Transverse colon (tissue), 4 donors: Measurements from ENCODE around the gene CDH15. TPM values are rescaled to one million over a fixed set of nuclear protein-coding genes. Genes with fewer than 3 reads are reported as not detected.
A peak's percentile ranks its signal among the peaks of the same experiment; 100 is the strongest.
"Not testable (repeated sequence)": the region's sequence is repeated elsewhere in the genome, so short reads cannot be mapped to it uniquely, and the experiment has no call there.

Experiments used
- DNase-seq: peaks from one replicate; pipeline ENCODE4 v3.0.0-alpha.2; 2019
- H3K27ac ChIP-seq, 4 donors: fragments of 200-600 bp; sonication (generic); 2 replicates each; pipeline ENCODE4 v1.5.1; 2016 to 2018; ENCODE audit warnings: inconsistent platforms in 4 of 4
- H3K27me3 ChIP-seq: fragments of 200-600 bp; sonication (generic); 2 replicates; pipeline ENCODE4 v1.5.1; 2017; ENCODE audit warnings: inconsistent platforms
- H3K36me3 ChIP-seq, 4 donors: fragments of 200-600 bp; sonication (generic); 2 replicates each; pipeline ENCODE4 v1.5.1; 2017 to 2019; ENCODE audit warnings: inconsistent platforms in 4 of 4
- H3K4me1 ChIP-seq, 4 donors: fragments of 200-600 bp; sonication (generic); 2 replicates each; pipeline ENCODE4 v1.5.1; 2017 to 2020; ENCODE audit warnings: inconsistent platforms in 4 of 4
- H3K4me3 ChIP-seq, 4 donors: fragments of 200-600 bp; sonication (generic); 1 replicate in 1 of 4; 2 replicates in 3 of 4; pipeline versions ENCODE4 v1.5.1 to v1.6.1; 2017 to 2019; ENCODE audit warnings: inconsistent platforms in 4 of 4
- H3K9me3 ChIP-seq, 2 donors: fragments of 200-600 bp; sonication (generic); 2 replicates each; pipeline ENCODE4 v1.5.1; 2017 to 2019; ENCODE audit warnings: inconsistent platforms in 2 of 2
- EP300 ChIP-seq: sonication (generic); formaldehyde crosslinking; IDR thresholded peaks from one replicate; pipeline ENCODE4 v1.6.1; 2017; ENCODE audit warnings: antibody characterized with exemption, low read depth
- POLR2A ChIP-seq: fragments of 450-650 bp; IDR thresholded peaks from one replicate; pipeline ENCODE4 v1.6.1; 2016; ENCODE audit warnings: antibody characterized with exemption, mild to moderate bottlenecking, moderate library complexity
- POLR2AphosphoS5 ChIP-seq, 3 donors: sonication (generic); formaldehyde crosslinking; IDR thresholded peaks; one replicate each; pipeline ENCODE4 v1.6.1; 2016; ENCODE audit warnings: antibody characterized with exemption in 3 of 3
- WGBS, 2 donors: methylation state at CpG; one replicate each; pipeline ENCODE4 v1.1.5; 2018; ENCODE audit warnings: low coverage in 1 of 2; 5-methylcytosine and 5-hydroxymethylcytosine counted together
- in situ Hi-C, 4 donors: fragments of 200-750 bp; cut with MboI; loops; one replicate each; pipeline versions ENCODE4 v1.15.0 to v1.15.1; 2017; ENCODE audit warnings: low sequenced_read_pairs in 3 of 4, low pct_ligation_motif_present in 1 of 4, low pct_unique_long_range_greater_than_20kb in 1 of 4
- intact Hi-C: fragments of 100-400 bp; cut with DNase I; formaldehyde crosslinking; loops from one replicate; pipeline ENCODE4 v1.15.1; 2023; ENCODE audit warnings: low total_unique reads
- total RNA-seq, 4 donors: library from RNA; depleted of rRNA; stranded (reverse); fragments of >200 nt; gene quantifications; one replicate each; pipeline ENCODE4 v1.1.0, GENCODE V29; 2016
- TF ChIP-seq, protein P1 (sequence below), 5 experiments: fragments of 200-600 bp in 3 of 5; fragments of 450-650 bp in 2 of 5; sonication (generic) in 3 of 5; IDR thresholded peaks; 1 replicate in 2 of 5; 2 replicates in 3 of 5; pipeline ENCODE4 v1.5.1; 2016 to 2017; ENCODE audit warnings: antibody characterized with exemption in 5 of 5, inconsistent platforms in 3 of 5, mild to moderate bottlenecking in 2 of 5, moderate library complexity in 1 of 5

CDH15 gene
- total RNA-seq, 4 donors from 2014 or later = not detected

DNA sequence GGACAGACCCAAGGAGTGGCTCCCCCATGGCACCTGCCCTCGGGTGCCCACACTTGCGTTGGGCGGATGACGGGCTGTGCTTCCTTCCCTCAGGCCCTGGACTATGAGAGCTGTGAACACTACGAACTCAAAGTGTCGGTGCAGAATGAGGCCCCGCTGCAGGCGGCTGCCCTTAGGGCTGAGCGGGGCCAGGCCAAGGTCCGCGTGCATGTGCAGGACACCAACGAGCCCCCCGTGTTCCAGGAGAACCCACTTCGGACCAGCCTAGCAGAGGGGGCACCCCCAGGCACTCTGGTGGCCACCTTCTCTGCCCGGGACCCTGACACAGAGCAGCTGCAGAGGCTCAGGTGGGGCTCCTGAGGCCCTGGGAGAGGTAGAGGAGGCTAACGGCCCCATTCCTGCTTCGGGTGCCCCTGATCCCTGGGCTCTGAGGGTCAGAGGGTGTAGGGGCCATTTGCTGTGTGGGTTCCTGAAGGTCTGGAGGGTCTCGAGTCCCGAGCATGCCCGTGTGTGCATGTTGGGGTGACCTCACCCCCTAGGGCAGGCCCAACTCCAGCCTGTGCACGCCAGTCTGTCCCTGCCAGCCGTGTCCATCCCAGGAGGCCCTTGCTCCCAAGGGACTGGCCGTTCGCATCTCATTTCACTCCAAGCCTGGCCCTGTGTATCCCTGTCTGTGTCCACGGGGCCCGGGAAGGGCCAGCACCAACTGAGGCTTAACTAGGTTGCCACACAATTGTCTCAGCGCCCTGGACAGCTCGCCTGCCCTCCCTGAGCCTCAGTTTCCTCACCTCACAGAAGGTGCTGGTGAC is 18.8 kb downstream of the CDH15 start:
- 68% methylated on average over 22 of the region's 28 CpGs; no CpG with 5 or more reads in 1 of the 2 donors for WGBS, 2 donors
- intact Hi-C loops = no loop called here
- DNase-seq = no peak

DNA sequence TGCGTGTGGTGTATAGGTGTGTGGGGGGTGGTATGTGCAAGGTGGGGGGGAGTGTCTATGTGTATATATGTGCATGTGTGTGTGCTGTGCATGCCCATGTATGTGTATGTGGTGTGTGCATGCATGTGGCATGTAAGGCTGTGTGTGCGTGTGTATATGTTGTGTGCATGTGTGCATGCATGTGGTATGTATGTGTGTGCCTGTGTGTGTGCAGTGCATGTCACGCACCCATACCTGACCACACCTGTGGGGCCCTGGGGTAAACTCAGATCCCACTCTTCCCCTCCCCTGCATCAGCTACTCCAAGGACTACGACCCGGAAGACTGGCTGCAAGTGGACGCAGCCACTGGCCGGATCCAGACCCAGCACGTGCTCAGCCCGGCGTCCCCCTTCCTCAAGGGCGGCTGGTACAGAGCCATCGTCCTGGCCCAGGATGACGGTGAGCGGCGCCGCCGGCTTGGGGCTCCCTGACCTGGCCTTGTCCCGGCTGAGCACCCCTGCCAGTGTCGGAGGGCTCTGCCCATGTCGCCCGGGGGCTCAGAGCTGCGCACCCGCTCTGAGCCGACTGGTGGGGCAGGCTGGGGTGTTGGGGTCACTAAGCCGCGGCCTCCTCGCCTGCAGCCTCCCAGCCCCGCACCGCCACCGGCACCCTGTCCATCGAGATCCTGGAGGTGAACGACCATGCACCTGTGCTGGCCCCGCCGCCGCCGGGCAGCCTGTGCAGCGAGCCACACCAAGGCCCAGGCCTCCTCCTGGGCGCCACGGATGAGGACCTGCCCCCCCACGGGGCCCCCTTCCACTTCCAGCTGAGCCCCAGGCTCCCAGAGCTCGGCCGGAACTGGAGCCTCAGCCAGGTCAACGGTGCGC is 19.7 kb downstream of the CDH15 start:
- Histone ChIP-seq H3K4me3 (peak overlapping the region in 1 of 4 donors; percentile 34), H3K27me3 (peaks cover 13% of the 10 kb centered on the region), H3K36me3 (no peaks in the 10 kb centered on the region), H3K4me1 (peaks cover 0 to 9% (median 5%) of the 10 kb centered on the region in 4 donors), H3K9me3 (no peaks in the 10 kb centered on the region), H3K27ac (no peak overlapping the region)
- intact Hi-C loops = no loop called here
- DNase-seq = no peak
- no peak for TF ChIP-seq POLR2A
- TF ChIP-seq EP300 = no peak
- TF ChIP-seq, protein P1, sequence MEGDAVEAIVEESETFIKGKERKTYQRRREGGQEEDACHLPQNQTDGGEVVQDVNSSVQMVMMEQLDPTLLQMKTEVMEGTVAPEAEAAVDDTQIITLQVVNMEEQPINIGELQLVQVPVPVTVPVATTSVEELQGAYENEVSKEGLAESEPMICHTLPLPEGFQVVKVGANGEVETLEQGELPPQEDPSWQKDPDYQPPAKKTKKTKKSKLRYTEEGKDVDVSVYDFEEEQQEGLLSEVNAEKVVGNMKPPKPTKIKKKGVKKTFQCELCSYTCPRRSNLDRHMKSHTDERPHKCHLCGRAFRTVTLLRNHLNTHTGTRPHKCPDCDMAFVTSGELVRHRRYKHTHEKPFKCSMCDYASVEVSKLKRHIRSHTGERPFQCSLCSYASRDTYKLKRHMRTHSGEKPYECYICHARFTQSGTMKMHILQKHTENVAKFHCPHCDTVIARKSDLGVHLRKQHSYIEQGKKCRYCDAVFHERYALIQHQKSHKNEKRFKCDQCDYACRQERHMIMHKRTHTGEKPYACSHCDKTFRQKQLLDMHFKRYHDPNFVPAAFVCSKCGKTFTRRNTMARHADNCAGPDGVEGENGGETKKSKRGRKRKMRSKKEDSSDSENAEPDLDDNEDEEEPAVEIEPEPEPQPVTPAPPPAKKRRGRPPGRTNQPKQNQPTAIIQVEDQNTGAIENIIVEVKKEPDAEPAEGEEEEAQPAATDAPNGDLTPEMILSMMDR (IDR thresholded peaks at IDR 0.05) = no peak
- TF ChIP-seq POLR2AphosphoS5 (IDR thresholded peaks at IDR 0.05) = no peak
- in situ Hi-C loops = no loop called here
- WGBS, 2 donors = 37% methylated on average over 26 of the region's 44 CpGs; no CpG with 5 or more reads in 1 of the 2 donors

More for the DNA sequence above, 18.8 kb downstream of the CDH15 start:
- H3K4me1 ChIP-seq = peaks cover 0 to 9% (median 5%) of the 10 kb centered on the region in 4 donors
- H3K4me3 ChIP-seq = no peak overlapping the region
- no peaks in the 10 kb centered on the region for H3K36me3 ChIP-seq
- TF ChIP-seq, protein P1 (IDR thresholded peaks at IDR 0.05) = no peak
- no peak for TF ChIP-seq POLR2A
- TF ChIP-seq POLR2AphosphoS5 (IDR thresholded peaks at IDR 0.05) = no peak
- no peak for TF ChIP-seq EP300
- in situ Hi-C loops = no loop called here
- no peaks in the 10 kb centered on the region for H3K9me3 ChIP-seq
- peaks cover 13% of the 10 kb centered on the region for H3K27me3 ChIP-seq
- H3K27ac ChIP-seq = no peak overlapping the region

DNA sequence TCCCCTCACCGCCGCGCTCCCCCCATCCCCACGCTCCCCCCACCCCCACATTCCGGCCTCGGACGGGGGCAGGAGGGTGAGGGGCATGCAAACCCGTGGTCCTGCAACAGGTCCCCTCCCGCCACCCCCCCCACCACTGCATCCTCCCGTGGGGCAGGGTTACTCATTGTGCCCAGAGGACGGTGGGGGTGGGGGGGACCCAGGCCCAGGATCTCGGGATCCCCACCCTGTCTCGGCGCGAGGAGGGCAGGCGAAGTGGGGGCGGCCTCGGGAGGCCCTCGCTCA is 20.3 kb downstream of the CDH15 start:
- peaks cover 13% of the 10 kb centered on the region for H3K27me3 ChIP-seq
- no peak for TF ChIP-seq POLR2AphosphoS5 (IDR thresholded peaks at IDR 0.05)
- no peak for TF ChIP-seq POLR2A
- no peak for TF ChIP-seq EP300
- TF ChIP-seq, protein P1 (IDR thresholded peaks at IDR 0.05) = no peak
- 1% methylated on average over 11 of the region's 19 CpGs; no CpG with 5 or more reads in 1 of the 2 donors for WGBS, 2 donors
- no peak for DNase-seq
- in situ Hi-C loops (no loop called here), intact Hi-C loops (loop anchor here (1.0 kb wide), 1 partner anchor 19 kb away; no protein-coding TSS in a partner anchor)
- H3K36me3 ChIP-seq = no peaks in the 10 kb centered on the region
- peak overlapping the region in 3 of 4 donors; percentile 24 to 42 (median 34) for H3K4me3 ChIP-seq
- H3K9me3 ChIP-seq = no peaks in the 10 kb centered on the region
- no peak overlapping the region for H3K27ac ChIP-seq
- peaks cover 0 to 9% (median 5%) of the 10 kb centered on the region in 4 donors for H3K4me1 ChIP-seq

DNA sequence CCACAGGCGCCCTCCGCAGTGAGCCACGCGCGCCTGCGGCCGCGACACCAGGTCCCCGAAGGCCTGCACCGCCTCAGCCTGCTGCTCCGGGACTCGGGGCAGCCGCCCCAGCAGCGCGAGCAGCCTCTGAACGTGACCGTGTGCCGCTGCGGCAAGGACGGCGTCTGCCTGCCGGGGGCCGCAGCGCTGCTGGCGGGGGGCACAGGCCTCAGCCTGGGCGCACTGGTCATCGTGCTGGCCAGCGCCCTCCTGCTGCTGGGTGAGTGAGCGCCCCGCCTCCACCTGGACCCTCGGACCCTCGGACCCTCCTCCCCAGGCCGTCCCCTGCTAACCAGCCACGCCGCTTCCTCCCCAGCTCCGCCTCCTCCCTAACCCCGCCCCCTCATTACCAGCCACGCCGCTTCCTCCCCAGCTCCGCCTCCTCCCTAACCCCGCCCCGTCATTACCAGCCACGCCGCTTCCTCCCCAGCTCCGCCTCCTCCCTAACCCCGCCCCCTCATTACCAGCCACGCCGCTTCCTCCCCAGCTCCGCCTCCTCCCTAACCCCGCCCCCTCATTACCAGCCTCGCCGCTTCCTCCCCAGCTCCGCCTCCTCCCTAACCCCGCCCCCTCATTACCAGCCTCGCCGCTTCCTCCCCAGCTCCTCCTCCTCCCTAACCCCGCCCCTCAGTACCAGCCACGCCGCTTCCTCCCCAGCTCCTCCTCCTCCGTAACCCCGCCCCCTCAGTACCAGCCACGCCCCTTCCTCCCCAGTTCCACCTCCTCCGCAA is 20.8 kb downstream of the CDH15 start:
- in situ Hi-C loops, H3K4me1 ChIP-seq, H3K36me3 ChIP-seq, H3K9me3 ChIP-seq, H3K27ac ChIP-seq: not testable (repeated sequence)
- Histone ChIP-seq H3K4me3 (peak overlapping the region in 3 of 4 donors; percentile 24 to 42 (median 34)), H3K27me3 (peaks cover 16% of the 10 kb centered on the region)
- WGBS, 2 donors = 4% methylated on average over 34 of the region's 63 CpGs; no CpG with 5 or more reads in 1 of the 2 donors
- peak; percentile 77 for DNase-seq
- intact Hi-C loops = loop anchor here (1.0 kb wide), 1 partner anchor 19 kb away; no protein-coding TSS in a partner anchor
